CD4-positive, alpha-beta T cell treated with Interleukin-4 for 4 hours (primary cell): ENCODE data around the gene SIDT2.
A peak's percentile ranks its signal among the peaks of the same experiment; 100 is the strongest.
"Not testable (repeated sequence)": the region's sequence is repeated elsewhere in the genome, so short reads cannot be mapped to it uniquely, and the experiment has no call there.

ENCODE experiments used
- DNase-seq: peaks from one replicate; pipeline ENCODE4 v3.0.0-alpha.2; 2020

Gene SIDT2

DNA sequence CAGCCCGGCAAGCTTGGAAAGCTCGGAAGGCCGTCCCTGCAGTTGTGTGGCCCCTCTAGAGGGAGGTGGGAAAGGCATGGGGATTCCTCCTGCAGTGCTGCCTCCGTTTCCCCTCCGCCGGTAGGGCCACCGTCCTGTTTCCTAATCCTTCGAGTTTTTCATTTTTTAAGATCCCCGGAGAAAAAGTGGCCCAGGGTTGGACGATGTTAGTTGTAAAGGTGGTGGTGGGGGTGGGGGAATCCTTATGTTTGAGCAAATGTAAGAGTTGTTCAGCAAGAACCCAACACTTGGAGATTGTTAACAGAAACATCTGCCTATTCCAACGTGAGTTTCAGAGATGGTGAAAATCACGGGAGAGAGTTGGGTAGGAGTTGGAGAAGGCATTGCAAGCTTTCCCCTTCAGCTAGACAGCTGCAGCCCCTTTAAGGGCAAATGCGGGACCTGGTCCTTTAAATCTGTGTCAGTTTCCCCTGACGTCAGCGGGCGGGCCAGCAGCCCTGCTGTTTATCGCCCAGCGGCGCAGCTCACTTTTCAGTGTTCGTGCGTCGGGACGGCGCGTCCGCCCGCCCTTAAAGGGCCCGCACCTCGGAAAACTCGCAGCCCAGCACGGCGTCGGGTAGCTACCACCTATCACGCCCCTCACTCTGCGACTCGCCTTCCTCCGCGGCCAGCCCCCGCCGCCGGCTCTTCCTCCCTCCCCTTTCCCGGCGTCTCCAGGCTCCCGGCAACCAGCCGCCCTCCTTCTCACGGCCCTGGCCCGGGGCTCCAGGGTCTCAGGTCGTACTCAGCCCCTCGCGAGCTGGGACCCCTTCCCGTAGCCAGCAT is at the start of gene SIDT2:
Gene SIDT2, plus strand, starts transcription at position 534 of the 825 bp plus-strand sequence. CDS start 521 bp downstream, outside the sequence.
- DNase-seq = peak; percentile 86

DNA sequence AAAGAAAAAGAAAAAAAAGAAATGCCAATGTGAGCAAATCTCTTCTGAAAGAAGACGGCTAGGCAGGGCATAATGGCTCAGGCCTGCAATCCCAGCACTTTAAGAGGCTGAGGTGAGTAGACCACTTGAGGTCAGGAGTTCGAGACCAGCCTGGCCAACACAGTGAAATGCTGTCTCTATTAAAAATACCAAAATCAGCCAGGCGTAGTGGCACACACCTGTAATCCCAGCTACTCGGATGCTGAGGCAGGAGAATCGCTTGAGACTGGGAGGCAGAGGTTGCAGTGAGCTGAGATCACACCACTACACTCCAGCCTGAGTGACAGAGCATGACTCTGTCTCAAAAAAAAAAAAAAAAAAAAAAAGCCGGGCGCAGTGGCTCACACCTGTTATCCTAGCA is 48.1 kb upstream of the SIDT2 start:
- DNase-seq = not testable (repeated sequence)

DNA sequence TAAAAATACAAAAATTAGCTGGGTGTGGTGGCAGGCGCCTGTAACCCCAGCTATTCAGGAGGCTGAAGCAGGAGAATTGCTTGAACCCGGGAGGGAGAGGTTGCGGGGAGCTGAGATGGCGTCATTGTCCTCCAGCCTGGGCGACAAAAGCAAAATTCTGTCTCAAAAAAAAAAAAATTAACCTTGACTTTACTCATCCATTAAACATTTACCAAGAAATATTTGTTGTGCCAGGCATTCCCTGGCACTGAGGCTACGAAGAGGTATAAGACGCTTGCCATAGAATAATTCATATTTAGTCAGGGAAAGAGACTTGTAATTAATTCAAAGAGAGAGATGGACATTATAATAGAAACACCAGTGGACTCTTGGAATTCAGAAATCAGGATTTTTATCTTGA is 47.7 kb upstream of the SIDT2 start:
- no peak for DNase-seq

DNA sequence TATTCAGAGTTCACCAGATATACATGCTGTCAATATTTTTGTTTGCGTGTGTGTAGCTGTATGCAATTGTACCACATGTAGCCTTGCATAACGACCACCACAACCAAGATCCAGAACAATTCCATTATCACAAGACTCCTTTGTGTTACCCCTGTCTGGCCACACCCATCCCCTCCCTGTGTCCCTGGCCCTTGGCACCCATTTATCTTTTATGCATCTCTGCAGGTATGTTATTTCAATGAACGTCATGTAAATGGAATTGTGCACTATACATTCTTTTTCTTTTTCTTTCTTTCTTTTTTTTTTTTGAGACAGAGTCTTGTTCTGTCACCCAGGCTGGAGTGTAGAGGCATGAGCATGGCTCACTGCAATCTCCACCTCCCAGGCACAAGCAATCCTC is 44.1 kb upstream of the SIDT2 start:
- DNase-seq = no peak

DNA sequence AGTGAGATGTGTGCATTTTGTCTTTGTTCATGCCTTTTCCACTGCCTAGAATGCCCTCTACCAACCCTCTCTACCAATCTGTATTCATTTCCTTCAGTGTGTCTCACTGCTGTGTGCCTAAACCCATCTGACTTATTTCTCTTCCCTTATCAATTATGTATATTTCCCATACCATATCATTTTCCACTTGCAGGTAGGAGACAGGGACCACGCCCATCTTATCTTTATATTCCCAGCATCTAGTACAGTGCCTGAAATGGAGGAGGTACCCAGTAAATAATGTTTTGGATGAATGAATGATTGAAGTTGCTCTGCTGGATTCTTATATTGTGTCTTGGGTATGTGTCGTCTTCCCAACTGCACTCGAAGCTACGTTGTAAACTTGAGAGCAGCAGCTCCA is 43.6 kb upstream of the SIDT2 start:
- DNase-seq = not testable (repeated sequence)

DNA sequence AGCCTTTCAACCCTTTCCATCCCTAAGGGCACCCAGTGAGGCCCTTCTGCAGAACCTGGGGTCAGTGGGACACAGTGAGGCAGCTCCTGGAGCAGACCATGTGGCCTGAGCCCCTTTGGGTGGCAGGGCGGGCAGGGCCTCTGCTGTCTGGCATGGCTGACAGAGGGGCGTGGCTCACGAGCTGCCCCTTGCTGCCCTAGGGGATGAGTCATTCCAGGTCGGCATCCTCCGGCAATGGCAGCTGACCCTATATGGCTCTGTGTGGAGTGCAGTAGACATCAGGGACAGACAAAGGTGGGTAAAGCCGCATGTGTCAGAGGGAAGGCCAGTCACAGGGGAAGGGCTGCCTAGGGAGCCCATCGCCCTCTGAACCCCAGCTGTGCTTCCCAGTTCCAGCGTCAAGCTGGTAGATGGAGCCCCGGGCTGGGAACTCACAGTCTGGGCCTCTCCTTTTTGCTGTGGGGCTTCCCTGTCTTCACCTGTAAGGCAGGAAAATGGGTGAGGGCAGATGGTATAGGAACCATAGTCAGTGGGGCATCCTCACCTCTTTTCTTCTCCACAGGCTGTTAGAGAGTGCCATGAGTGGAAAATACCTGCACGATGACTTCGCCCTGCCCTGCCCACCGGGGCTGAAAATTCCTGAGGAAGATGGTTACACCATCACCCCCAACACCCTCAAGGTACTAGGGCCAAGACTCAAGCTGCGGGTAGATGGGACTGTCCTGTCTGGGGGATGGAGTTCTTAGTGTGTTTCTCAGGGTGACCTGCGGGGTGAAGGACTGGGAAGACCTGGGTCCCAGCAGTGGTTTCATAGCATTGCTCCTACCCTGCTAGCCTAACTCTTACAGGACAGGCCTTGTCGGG is 41.1 kb upstream of the SIDT2 start:
- not testable (repeated sequence) for DNase-seq

DNA sequence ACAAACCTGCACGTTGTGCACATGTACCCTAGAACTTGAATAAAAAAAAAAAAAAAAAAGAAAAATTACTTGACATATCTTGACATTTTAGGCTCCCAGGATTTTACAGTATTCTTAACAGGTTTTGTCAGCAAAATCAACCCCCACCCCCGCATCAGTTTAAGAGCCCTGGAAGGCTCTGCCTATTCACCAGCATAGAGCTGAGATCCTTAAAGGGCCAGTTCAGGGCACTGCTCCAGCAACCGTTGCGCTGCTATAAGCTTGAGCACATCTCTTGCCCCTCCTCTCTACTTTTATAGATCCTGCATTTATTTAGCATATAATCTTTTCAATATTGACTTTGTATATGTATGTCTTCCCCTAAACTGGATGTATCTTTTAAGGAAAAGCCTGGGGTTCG is 35.2 kb upstream of the SIDT2 start:
- DNase-seq = peak; percentile 5

DNA sequence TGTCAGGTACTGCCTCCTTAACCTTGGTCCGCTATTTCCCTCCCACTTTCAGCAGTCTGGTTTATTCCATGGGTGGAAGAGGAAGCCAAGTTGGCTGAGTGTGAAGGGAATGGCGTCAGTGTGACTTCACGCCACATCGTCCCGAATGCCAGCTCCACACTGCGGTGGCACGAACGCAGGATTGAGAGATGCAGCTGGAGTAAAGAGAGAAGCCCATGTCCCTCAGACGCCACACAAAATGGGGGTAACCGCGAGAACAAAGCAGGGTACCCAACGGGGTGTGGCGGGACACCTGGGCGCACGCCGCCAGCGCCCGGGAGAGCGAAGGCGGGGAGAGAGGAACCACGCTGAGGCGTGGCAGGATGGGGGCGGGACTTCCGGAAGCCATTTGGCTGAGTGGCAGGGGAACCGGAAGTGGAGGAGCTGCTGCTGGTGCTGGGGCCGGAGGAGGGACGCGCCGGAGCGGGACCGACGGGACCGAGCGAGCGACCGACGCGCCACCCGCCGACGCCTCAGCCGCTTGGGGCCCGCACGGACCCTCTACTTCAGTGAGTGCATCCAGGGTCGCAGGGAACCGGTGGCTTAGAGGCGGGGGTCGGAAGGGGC is 34.6 kb upstream of the SIDT2 start, which contains the start of gene PAFAH1B2:
Gene PAFAH1B2, plus strand, starts transcription at position 417 of the 606 bp plus-strand sequence. CDS start 8,161 bp downstream, outside the sequence.
- DNase-seq = peak; percentile 95

DNA sequence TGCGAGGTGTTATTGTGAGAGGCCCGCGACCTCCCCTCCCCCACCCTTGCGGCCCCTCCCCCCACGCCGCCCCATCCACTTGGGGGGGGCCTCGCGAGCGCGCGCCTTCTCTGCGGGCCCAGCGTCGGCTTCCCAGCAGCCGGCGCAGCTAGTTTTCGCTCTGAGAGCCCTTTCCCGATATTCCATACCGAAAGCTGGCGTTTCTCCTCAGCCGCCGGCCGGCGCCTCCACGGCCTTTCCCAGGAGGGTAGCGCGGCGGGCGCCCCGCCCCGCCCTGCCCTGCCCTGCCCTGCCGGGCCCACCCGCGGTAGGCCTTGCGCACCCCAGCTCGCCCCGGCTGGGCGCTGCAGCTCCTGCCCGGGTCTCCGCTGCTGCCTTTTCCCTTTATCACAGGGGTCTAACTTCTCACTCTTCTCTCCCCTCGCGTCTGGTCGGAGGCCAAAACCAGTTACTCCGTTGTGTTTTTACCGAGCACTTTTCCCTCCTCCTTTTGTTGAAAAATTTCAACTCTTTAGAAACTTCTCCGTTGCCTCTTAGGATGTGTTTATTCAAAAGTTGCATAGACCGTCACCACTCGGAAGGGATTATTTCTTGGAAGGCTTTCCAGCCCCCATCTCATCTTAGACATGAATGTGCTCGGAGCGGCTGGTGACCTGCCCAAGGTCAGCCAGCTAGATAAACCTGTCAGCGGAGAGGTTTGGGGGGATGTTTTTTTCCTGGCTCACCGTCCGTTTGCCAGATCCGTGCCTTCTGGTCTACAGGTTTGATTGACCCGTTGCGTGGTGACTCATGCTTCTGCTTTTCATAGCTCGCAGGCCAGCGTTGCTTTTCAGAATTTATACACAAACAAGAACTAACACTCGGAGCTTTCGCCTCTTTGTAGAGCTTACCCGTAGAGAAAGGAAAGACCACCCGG is 33.8 kb upstream of the SIDT2 start:
- peak; percentile 36 for DNase-seq

DNA sequence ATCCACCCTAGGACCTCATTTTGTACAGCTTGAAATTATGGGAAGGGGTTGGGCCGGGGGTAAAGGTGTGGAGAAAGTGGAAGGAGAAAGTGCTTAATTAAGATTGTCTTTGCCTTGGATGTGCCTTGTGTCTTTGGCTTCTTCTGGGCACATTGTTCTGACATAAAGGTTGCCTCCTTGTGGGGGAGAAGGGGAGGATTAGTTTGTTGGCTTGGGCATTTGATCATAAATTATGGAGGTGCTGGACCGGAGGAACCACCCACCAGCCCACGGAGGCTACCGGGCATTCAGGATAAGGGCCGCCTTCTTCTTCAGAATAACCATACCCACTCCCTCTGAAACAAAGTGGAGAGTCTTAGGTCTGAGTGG is 33.2 kb upstream of the SIDT2 start:
- peak; percentile 17 for DNase-seq

DNA sequence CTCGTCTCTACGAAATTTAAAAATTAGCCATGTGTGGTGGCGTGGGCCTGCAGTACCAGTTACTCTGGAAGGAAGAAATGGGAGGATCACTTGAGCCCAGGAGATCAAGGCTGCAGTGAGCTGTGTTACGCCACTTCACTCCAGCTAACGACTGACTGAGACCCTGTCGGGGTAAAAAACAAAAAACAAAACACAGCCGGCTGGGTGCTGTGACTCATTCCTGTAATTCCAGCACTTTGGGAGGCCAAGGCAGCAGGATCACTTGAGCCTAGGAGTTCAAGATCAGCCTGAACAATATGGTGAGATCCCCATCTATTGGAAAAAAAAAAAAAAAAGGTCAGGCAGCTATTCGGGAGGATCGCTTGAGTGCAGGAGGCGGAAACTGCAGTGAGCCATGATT is 32.0 kb upstream of the SIDT2 start:
- DNase-seq = no peak

DNA sequence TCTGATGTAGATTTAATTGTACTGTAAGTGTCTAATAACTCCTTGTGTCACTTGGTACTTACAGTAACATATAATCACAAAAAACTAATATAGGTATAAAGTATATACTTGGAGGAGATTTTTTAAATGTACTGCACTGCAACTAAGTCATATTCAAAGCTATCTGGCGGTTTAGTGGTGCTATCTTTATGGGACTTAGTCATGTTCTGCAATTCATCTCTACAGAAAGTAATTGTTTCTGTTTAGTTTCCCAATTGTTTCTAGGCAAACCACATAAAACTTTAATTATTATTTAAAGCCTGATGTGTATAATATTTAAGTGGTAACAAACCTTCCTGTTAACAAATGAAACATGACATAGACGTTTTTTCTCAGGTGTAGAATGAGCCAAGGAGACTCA is 26.5 kb upstream of the SIDT2 start:
- DNase-seq = no peak

DNA sequence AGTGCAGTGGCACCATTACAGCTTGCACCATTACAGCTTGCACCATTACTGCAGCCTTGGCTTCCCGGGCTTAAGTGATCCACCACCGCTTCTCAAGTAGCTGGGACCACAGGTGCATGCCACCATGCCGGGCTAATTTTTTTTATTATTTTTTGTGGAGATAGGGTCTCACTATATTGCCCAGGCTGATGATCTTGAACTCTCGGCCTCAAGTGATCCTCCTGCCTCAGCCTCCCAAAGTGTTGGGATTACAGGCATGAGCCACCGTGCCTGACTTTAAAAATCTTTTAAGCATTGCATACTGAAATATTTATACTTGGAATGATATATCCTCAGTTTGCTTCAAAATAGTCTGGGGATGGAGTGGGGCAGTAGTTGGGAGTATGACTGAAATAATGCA is 24.1 kb upstream of the SIDT2 start:
- no peak for DNase-seq

DNA sequence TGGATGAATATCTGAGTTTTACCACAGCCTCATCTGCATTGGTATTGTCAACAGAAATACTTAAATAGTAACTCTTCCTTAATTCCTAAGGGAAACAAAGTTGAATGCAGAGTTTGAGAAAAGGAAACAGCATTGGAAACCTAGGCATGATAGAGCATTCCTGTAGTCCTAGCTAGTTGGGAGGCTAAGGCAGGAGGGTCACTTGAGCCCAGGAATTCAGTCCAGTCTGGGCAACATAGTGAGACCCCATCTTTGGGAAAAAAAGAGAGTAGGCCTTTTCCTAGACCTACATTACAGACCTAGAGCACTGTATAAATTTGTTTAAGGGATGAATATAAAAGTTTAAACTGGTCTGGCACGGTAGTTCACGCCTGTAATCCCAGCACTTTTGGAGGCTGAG is 21.0 kb upstream of the SIDT2 start:
- DNase-seq = no peak

DNA sequence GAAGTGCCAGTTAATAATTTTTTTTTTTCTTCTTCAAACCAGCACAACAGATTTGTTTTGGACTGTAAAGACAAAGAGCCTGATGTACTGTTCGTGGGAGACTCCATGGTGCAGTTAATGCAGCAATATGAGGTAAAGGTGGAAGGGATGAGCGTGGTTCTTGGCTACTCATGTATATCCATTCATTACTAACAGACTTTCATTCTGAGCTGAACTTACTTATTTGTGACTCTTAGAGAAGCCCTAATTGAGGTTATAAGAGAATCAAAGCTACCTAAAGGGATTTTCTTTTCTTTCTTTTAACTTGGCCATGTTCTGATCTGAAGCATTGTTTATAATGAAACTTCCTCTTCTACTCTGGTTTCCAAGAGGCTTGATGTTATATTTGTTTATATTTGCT is 18.7 kb upstream of the SIDT2 start:
- DNase-seq = no peak

DNA sequence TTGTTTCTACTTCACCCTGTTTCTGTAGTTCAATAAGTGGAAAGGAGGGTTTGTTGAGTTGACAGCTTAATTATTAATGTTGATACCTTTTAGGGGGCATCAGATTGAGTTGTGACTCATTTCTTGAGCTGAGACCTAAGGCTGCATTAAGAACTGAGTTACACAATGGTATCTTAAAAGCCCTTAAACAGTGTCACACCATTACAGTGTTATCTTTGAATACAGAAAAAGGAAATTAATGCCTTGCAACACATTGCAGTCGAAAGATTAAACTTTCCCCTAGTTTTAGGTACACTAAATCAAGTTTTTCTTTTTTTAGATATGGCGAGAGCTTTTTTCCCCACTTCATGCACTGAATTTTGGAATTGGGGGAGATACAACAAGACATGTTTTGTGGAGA is 17.7 kb upstream of the SIDT2 start:
- DNase-seq = no peak

DNA sequence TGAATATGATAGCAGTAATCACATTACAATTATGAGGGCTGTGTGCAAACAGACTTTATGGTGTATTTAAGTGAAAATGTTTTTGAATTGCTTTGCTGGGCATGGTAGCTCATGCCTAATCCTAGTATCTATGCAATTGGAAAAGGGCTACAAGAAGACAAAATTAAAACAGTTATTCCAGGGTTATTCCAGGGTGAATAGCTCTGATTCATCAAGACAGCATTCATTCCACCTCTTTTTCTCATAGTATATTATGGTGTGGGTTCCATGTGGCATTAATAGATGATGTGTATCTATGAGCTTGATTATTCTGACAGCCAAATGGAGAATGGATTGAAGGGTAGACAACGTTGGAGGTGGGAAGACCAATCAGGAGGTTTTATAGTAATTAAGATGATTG is 12.1 kb upstream of the SIDT2 start:
- no peak for DNase-seq

DNA sequence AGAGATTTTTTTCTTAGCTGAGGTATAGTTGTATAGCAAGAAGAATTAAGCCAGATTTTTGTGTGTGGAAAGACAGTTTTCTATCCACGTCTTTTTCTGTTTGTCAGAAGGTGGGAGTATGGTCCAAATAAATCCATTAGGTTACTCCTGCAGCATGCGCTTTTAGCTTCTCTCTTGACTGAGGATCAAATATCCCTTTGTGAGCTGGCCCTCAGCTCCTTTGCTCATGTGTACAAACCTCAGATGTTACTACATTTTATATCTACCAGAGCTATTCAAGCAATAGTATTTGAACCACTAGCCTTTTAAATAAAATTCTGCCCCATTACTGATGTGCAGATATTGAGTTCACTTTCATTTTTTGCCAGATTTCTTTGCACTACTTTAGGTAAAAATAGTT is 8.8 kb upstream of the SIDT2 start:
- DNase-seq = no peak

DNA sequence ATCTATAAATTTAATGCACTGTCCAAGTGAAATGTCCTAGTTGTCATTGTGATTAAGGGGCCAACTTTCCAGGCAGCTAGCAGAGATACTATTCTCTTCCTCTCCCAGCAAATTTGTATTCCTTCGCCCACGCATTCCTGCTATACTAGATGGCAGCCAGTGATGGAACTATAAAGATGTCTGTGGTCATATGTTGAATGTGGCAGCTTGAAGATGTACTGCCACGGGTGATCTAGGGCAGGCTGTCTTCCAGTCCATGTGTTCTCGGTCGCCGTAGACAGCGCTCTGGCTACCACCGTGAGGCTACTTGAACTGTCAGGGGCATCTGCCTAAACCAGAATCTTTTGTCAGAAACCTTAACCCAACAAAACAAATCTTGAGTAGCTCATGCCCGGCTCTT is 8.3 kb upstream of the SIDT2 start:
- DNase-seq = no peak

DNA sequence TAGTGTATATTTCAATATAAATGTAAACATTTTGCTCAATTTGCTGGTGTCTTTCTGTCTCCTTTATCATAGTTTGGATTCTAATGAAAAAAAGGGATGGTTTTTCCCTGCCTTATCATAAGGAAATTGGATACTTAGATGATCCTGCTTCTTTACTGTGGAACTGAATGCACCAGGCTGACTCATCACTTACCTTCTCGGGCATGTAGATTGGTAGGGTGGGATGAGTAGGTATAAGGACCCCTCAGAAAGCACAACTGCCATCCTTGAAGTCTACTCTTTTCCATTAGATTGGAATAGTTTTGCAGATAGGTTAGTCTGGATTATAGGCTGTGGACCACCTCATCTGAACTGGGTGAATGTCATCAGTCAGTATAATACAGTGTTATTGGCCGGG is 7.5 kb upstream of the SIDT2 start:
- no peak for DNase-seq

DNA sequence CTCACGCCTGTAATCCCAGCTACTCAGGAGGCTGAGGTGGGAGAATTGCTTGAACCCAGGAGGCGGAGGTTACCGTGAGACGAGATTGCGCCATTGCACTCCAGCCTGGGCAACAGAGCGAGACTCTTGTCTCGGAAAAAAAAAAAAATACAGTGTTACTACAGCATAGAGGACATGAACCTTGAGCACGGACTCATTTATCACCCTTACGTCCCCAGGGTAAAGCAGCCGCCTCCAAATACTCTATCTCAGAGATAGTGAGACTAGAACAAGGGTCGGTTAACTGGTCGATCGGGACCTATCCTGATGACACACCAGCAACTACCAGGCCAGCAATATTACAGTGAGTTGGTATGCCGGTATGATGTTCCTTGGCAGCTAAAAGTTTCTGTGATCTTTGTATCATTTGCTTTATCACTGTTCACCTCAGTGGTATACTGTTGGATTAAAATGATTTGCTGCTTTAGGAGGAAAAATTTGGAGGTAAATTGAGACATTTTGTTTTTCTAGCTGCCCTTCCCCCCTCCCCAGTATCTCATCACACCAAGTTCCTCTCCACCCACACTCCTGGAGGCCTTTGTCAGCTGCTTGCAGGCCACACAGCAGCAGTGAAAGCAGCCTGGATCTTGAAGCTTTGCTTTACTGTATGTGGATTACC is 7.0 kb upstream of the SIDT2 start:
- no peak for DNase-seq
